H9 (cell line): ENCODE results near the gene EHMT2. TPM values are rescaled to one million over a fixed set of nuclear protein-coding genes. Genes with fewer than 3 reads are reported as not detected.

Source experiments
- DNase-seq: peaks from one replicate; pipeline ENCODE4 v3.0.0-alpha.2; 2017
- H2AFZ ChIP-seq: one replicate; pipeline ENCODE4 v1.6.1; 2013; ENCODE audit warnings: mild to moderate bottlenecking, low read length, control low read depth, moderate library complexity
- H2AK5ac ChIP-seq: 2 replicates; pipeline ENCODE4 v1.6.1; 2013; ENCODE audit warnings: low read length, control low read depth, mixed read lengths; ENCODE audit not compliant: insufficient read length
- H2BK120ac ChIP-seq: one replicate; pipeline ENCODE4 v1.6.1; 2013; ENCODE audit warnings: low read depth, mild to moderate bottlenecking, low read length, control low read depth, inconsistent platforms; ENCODE audit not compliant: poor library complexity, severe bottlenecking
- H2BK12ac ChIP-seq: 2 replicates; pipeline ENCODE4 v1.6.1; 2013; ENCODE audit warnings: low read length, control low read depth, mixed read lengths, low read depth; ENCODE audit not compliant: insufficient read length
- H2BK15ac ChIP-seq: 2 replicates; pipeline ENCODE4 v1.6.1; 2013; ENCODE audit warnings: low read depth, low read length, control low read depth
- H2BK20ac ChIP-seq: one replicate; pipeline ENCODE4 v1.6.1; 2013; ENCODE audit warnings: low read depth, mild to moderate bottlenecking, low read length, control low read depth, inconsistent platforms; ENCODE audit not compliant: poor library complexity, severe bottlenecking
- H2BK5ac ChIP-seq: 2 replicates; pipeline ENCODE4 v1.6.1; 2013; ENCODE audit warnings: low read length, control low read depth, mixed read lengths; ENCODE audit not compliant: insufficient read length
- H3K14ac ChIP-seq: 2 replicates; pipeline ENCODE4 v1.6.1; 2013; ENCODE audit warnings: low read length, control low read depth; ENCODE audit not compliant: insufficient read depth
- H3K18ac ChIP-seq: 2 replicates; pipeline ENCODE4 v1.6.1; 2013; ENCODE audit warnings: low read depth, mild to moderate bottlenecking, mixed read lengths, low read length, control low read depth; ENCODE audit not compliant: insufficient read length
- H3K23ac ChIP-seq: 2 replicates; pipeline ENCODE4 v1.6.1; 2013; ENCODE audit warnings: low read length, control low read depth, mixed read lengths, low read depth; ENCODE audit not compliant: insufficient read length
- H3K23me2 ChIP-seq: 2 replicates; pipeline ENCODE4 v1.6.1; 2013; ENCODE audit warnings: low read depth, mild to moderate bottlenecking, mixed read lengths, low read length, control low read depth; ENCODE audit not compliant: insufficient read length, poor library complexity, severe bottlenecking
- H3K27ac ChIP-seq: 2 replicates; pipeline ENCODE4 v1.5.1; 2013; ENCODE audit warnings: low read length, control low read depth, mixed read lengths, low read depth; ENCODE audit not compliant: insufficient read length
- H3K27me3 ChIP-seq: 2 replicates; pipeline ENCODE4 v1.6.1; 2013; ENCODE audit warnings: low read length, control low read depth, inconsistent platforms; ENCODE audit not compliant: insufficient read depth
- H3K4ac ChIP-seq: 2 replicates; pipeline ENCODE4 v1.6.1; 2013; ENCODE audit warnings: low read depth, mild to moderate bottlenecking, control low read depth, inconsistent platforms, low read length, moderate library complexity
- H3K4me1 ChIP-seq: 2 replicates; pipeline ENCODE4 v1.6.1; 2013; ENCODE audit warnings: low read length, control low read depth, inconsistent platforms; ENCODE audit not compliant: insufficient read depth
- H3K4me2 ChIP-seq: 2 replicates; pipeline ENCODE4 v1.6.1; 2013; ENCODE audit warnings: low read length, control low read depth, mixed read lengths; ENCODE audit not compliant: insufficient read length, insufficient read depth
- H3K56ac ChIP-seq: 2 replicates; pipeline ENCODE4 v1.6.1; 2013; ENCODE audit warnings: low read depth, mild to moderate bottlenecking, mixed read lengths, low read length, control low read depth; ENCODE audit not compliant: insufficient read length
- H3K79me1 ChIP-seq: 2 replicates; pipeline ENCODE4 v1.6.1; 2013; ENCODE audit warnings: low read depth, mild to moderate bottlenecking, moderate library complexity, low read length, control low read depth, inconsistent platforms; ENCODE audit not compliant: insufficient read depth, poor library complexity, severe bottlenecking
- H3K79me2 ChIP-seq: 2 replicates; pipeline ENCODE4 v1.6.1; 2013; ENCODE audit warnings: low read length, control low read depth, inconsistent platforms; ENCODE audit not compliant: insufficient read depth
- H3K9ac ChIP-seq: 2 replicates; pipeline ENCODE4 v1.6.1; 2013; ENCODE audit warnings: low read length, control low read depth, mixed read lengths; ENCODE audit not compliant: insufficient read length; ENCODE audit errors: extremely low read depth
- H3K9me3 ChIP-seq: one replicate; pipeline ENCODE4 v1.6.1; 2013; ENCODE audit warnings: low read depth, low read length, inconsistent platforms; ENCODE audit not compliant: control insufficient read depth
- H3T11ph ChIP-seq: one replicate; pipeline ENCODE4 v1.6.1; 2013; ENCODE audit warnings: mild to moderate bottlenecking, low read length, control low read depth, inconsistent platforms
- H4K20me1 ChIP-seq: one replicate; pipeline ENCODE4 v1.6.1; 2013; ENCODE audit not compliant: control insufficient read depth, insufficient read length, insufficient read depth
- H4K5ac ChIP-seq: 2 replicates; pipeline ENCODE4 v1.6.1; 2013; ENCODE audit warnings: low read depth, mild to moderate bottlenecking, mixed read lengths, low read length, control low read depth; ENCODE audit not compliant: insufficient read length
- H4K8ac ChIP-seq: replicated peaks from 2 replicates; pipeline ENCODE4 v1.6.1; 2013; ENCODE audit warnings: low read length, control low read depth, mixed read lengths, low read depth; ENCODE audit not compliant: insufficient read length
- H4K91ac ChIP-seq: 2 replicates; pipeline ENCODE4 v1.6.1; 2013; ENCODE audit warnings: low read depth, mild to moderate bottlenecking, moderate library complexity, mixed read lengths, low read length, control low read depth; ENCODE audit not compliant: insufficient read length
- H3K27ac Mint-ChIP-seq, 3 experiments: 2 replicates in 2 of 3; 3 replicates in 1 of 3; pipeline ENCODE4 v1.8.0; 2020 to 2021; ENCODE audit warnings: mixed read lengths in 3 of 3, mild to moderate bottlenecking in 1 of 3, moderate library complexity in 1 of 3
- H3K27me3 Mint-ChIP-seq: 2 replicates; pipeline ENCODE4 v1.8.0; 2021; ENCODE audit warnings: low read depth, mild to moderate bottlenecking, moderate library complexity, mixed read lengths
- H3K36me3 Mint-ChIP-seq, 3 experiments: 2 replicates in 2 of 3; 3 replicates in 1 of 3; pipeline ENCODE4 v1.8.0; 2020 to 2021; ENCODE audit warnings: low read depth in 3 of 3, mixed read lengths in 3 of 3; ENCODE audit not compliant: insufficient read depth in 1 of 3
- H3K4me1 Mint-ChIP-seq, 2 experiments: 2 replicates each; pipeline ENCODE4 v1.8.0; 2020; ENCODE audit warnings: mixed read lengths in 2 of 2
- H3K4me3 Mint-ChIP-seq, 2 experiments: 2 replicates in 1 of 2; 3 replicates in 1 of 2; pipeline ENCODE4 v1.8.0; 2020 to 2021; ENCODE audit warnings: mild to moderate bottlenecking in 2 of 2, mixed read lengths in 2 of 2, moderate library complexity in 1 of 2
- H3K9me3 Mint-ChIP-seq, 2 experiments: 2 replicates in 1 of 2; 3 replicates in 1 of 2; pipeline ENCODE4 v1.8.0; 2020; ENCODE audit warnings: mild to moderate bottlenecking in 2 of 2, mixed read lengths in 2 of 2, moderate library complexity in 1 of 2
- CTCF ChIP-seq: fragments of 200-600 bp; sonication (generic); conservative IDR thresholded peaks from 3 replicates; pipeline ENCODE4 v1.8.0; 2021; ENCODE audit warnings: antibody characterized with exemption, mild to moderate bottlenecking
- WGBS: extraction: QIAGEN DNeasy Blood & Tissue Kit; methylation state at CpG from one replicate; pipeline ENCODE4 v1.1.7; 2013; ENCODE audit warnings: missing lambda C conversion rate, low lambda C conversion rate, mixed read lengths; ENCODE audit not compliant: insufficient read length; ENCODE audit errors: extremely low coverage; 5-methylcytosine and 5-hydroxymethylcytosine counted together
- total RNA-seq: library from RNA; stranded (reverse); gene quantifications from 2 replicates; pipeline ENCODE4 v1.2.1, GENCODE V29; 2021

The EHMT2 gene
- total RNA-seq, 1 experiment from 2014 or later = 124 TPM

DNA sequence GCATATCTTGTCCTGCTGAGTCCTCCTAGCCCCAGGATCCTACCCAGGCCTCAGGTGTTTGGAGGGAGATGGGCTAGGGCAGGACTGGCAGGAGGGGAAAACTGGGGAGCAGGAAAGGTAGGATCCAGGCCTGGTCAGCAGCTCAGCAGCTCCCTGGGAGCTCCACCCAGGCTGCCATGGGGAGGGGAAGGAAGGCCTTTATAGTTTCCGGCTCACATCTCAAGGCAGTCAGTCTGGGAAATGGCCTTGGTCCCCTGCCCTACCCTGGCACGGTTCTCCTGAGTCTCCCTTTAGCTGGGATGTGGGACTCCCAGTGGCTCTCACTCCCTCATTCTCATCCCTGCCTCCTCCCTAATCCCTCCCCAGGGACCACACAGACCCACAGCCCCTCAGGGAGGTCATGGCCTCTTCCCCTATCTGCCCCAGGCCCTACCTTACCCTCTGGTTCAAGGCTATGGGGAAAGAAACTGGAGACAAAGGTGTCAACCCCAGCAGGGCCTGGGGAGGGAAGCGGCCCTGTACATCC lies 20.3 kb downstream of the EHMT2 start:
- Histone ChIP-seq H2AFZ (no peak overlapping the region), H3K27ac (no peak overlapping the region)
- WGBS = no CpG with 5 or more reads among the region's 3 CpGs

More for the DNA sequence above, 20.3 kb downstream of the EHMT2 start:
- Mint-ChIP-seq H3K27ac (no peak overlapping the region; a peak in 1 of 7 replicates), H3K27me3 (no peaks in the 10 kb centered on the region; the same call in 1 of the 2 replicates), H3K4me3 (no peak overlapping the region), H3K4me1 (peaks cover 3 to 27% of the 10 kb centered on the region in 2 experiments), H3K9me3 (no peaks in the 10 kb centered on the region), H3K36me3 (peaks cover 19 to 26% (median 26%) of the 10 kb centered on the region in 3 experiments; a peak in 6 of 7 replicates)
- H2BK5ac ChIP-seq = no peak overlapping the region
- no peak overlapping the region for H3K4ac ChIP-seq
- H3K79me1 ChIP-seq = no peaks in the 10 kb centered on the region
- no peaks in the 10 kb centered on the region for H4K20me1 ChIP-seq
- TF ChIP-seq CTCF = no peak
- no peak overlapping the region for H2AK5ac ChIP-seq
- no peak overlapping the region for H3K14ac ChIP-seq
- H2BK20ac ChIP-seq = no peak overlapping the region
- H3T11ph ChIP-seq = no peak overlapping the region
- H4K5ac ChIP-seq = no peak overlapping the region
- H4K91ac ChIP-seq = no peak overlapping the region
- H3K56ac ChIP-seq = no peak overlapping the region
- H3K18ac ChIP-seq = no peak overlapping the region
- no peak overlapping the region for H2BK15ac ChIP-seq
- no peak overlapping the region for H2BK12ac ChIP-seq
- no peak overlapping the region for H4K8ac ChIP-seq
- H2BK120ac ChIP-seq = no peak overlapping the region
- H3K23ac ChIP-seq = no peak overlapping the region
- H3K4me1 ChIP-seq = no peaks in the 10 kb centered on the region
- DNase-seq = no peak
- H3K9me3 ChIP-seq = no peaks in the 10 kb centered on the region
- no peak overlapping the region for H3K9ac ChIP-seq
- H3K79me2 ChIP-seq = no peaks in the 10 kb centered on the region
- H3K27me3 ChIP-seq = no peaks in the 10 kb centered on the region
- no peak overlapping the region for H3K4me2 ChIP-seq
- no peaks in the 10 kb centered on the region for H3K23me2 ChIP-seq
